Bone marrow (tissue), 2 donors: Measurements from ENCODE around the gene SCMH1.
"Not testable (repeated sequence)": the region's sequence is repeated elsewhere in the genome, so short reads cannot be mapped to it uniquely, and the experiment has no call there.

Experiments
- DNase-seq, 2 donors: peaks; one replicate each; lab custom pipeline; 2025; lab: John Stamatoyannopoulos, UW

The SCMH1 gene

DNA sequence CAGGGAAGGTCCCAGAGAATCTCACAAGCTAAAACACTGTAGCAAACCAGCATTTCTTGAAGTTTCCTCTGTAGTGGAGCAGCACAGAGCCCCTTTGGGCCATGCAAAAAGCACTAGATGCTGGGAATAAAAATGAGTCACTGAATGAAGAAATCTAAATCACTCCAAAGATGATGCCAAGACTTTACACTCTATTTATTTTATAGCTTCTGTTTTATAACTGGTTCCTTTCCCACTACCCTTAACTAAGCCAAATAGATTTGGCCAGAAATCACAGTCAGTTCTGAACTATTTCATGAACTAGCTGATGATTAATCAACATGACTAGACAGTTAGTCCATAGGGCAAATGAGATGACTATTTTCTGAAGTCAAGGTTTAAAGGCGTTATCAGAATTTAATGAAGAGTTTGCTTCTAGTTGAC lies 89.5 kb downstream of the SCMH1 start:
- DNase-seq: no peak

DNA sequence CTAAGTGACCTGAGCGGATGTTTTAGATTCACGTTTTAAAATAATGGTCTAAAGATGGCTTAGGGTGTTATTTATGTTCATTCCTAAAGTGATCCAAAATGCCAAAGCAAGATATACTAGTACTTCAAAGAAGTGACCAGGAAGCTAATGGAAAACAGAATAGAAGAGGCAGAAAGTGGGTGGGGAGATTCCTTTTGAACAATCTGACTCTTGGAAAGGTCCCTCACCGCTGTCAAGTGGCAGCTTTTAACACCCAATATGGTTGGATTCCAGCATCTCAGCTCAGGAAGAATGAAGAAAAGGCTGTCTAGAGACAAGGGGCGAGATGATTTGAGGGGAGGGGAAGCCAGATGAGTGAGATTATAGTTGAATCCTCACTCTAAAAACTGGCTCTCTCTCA lies 90.3 kb downstream of the SCMH1 start:
- no peak for DNase-seq

DNA sequence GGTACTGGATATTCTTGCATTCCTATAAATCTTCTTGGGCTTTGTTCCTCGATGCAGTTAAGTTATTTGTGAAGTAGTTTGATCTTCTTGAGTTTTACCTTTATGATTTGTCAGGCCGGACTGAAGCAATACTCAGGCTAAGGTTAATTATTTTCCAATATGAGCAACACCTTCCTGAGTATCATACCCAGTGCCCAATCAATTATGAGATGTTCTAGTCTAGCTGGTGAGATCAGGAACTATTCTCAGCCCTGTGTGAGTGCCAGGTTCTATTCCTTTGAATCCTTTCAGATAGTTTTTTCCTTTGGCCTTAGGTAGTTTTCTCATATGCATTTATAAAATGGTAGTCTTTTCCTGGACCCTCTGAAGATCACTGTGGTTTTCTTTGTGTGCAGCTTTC lies 92.5 kb downstream of the SCMH1 start:
- DNase-seq: no peak

DNA sequence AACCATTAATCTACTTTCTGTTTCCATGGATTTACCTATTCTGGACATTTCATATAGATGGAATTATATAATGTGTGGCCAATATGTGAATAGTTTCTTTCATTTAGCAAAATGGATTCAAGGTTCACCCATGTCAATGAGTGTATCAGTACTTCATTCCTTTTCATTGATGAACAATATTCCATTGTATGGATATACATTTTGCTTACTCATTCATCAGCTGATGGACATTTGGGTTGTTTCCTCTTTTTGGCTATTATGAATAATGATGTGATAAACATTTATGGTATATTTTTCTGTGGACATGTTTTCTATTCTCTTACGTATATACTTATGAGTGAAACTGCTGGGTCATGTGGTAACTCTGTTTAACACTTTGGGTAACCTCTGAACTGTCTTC lies 97.8 kb downstream of the SCMH1 start:
- DNase-seq: no peak

DNA sequence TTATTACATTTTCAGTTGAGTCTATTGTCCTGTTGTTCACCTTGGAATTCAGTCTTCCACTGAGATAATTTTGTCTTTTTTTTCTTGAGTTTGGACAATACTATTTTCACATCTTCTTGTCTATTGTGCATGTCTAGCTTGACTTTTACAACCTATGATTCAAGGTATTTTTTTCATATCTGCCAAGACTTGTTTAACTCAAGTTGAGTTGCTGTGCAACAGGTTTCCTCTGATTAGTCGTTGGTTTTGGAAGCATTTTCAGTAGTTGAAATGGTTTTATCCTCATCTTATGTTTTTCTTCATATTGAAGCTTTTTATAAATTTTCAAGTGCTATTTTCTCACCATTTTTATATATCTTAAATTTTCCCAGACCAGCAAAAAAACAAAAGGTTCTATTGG lies 103.6 kb downstream of the SCMH1 start:
- no peak for DNase-seq

DNA sequence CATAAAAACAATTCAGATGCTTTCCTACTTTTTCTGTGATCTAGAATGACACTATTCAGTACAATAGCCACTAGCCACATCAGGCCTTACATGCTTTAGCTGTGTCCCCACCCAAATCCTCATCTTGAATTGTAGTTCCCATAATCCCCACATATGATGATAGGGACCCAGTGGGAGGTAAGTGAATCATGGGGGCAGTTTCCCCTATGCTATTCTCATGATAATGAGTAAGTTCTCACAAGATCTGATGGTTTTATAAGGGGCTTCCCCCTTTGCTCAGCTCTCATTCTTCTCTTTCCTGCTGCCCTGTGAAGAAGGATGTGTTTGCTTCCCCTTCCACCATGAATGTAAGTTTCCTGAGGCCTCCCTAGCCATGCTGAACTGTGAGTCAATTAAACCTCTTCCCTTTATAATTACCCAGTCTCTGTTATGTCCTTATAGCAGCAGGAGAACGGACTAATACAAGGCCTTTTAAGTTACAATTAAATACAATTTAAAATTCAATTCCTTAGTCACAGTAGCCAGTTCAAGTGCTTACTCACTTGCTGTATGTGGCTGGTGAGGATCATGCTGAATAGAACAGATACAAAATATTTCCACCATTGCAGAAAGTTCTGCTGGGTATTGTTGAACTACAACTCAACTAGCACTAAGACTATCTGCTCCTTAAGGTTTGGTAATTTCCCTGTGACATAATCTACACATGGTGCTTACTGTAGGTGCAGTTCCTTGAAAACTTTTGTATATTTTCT lies 106.7 kb downstream of the SCMH1 start:
- no peak for DNase-seq

DNA sequence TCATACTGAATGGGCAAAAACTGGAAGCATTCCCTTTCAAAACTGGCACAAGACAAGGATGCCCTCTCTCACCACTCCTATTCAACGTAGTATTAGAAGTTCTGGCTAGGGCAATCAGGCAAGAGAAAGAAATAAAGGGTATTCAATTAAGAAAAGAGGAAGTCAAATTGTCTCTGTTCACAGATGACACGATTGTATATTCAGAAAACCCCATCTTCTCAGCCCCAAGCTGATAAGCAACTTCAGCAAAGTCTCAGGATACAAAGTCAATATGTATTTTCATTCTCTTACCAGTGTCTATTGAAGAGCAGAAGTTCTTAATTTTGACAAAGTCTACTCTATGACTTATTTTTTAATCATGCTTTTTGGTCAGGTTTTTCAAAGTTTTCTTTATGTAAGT lies 107.8 kb downstream of the SCMH1 start:
- DNase-seq: not testable (repeated sequence)

DNA sequence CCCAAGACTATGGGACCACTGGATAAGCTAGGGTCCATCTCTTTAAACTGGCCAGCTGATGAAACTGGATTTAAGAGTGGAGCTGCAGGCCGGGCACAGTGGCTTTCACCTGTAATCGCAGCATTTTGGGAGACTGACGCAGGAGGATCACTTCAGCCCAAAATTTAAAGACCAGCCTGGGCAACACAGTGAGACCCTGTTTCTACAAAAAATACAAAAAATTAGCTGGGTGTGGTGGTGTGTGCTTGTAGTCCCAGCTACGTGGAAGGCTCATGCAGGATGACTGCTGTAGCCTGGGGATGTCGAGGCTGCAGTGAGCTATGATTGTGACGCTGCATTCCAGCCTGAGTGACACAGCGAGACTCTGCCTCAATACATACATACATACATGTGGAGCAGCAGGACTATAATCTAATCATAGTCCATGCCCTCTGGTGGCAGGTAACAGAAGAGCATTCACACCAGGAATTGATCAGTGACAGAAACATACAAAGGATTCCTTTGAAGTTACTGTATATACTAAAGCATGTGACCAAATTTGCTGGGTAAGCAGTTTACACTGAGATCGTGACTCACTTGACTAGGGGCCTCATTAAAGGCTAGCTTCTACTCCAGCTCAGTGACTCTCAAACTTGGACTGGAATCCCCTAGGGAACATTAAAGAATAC lies 119.1 kb downstream of the SCMH1 start:
- no peak for DNase-seq

DNA sequence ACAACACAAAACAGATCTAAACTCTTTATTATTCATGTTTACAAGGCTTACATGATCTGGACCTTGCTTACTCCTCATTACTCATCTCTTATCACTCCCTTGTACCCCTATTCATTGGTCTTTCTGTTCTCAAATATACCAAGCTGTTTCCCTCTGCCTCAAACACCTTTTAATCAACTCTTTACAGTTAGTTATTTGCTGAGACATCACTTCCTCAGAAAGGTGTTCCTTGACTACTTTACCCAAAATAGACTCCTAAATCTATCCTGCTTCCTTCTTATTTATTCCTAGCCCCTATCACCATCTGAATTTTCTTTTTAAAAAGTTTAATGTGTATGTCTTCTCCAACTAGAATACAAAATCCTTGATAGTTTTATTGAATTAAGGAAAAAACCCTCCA lies 120.0 kb downstream of the SCMH1 start:
- no peak for DNase-seq

DNA sequence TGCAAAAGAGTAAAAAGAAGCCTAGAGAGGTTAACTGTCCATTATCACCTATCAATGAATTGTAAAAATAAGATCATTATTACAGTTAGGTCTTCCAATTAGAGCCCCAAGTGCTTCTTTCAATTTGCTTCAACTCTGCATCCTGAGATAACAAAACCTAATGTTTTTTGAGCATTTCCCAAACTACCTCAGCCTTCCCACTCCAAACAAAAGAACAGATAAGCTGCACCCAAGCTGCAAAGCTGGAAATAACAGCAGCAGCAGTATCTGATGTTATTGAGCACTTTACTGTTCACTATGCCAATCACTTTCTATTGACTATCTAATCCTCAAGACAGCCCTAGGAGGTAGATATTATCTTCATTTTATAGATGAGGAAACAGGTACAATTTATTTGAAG lies 123.5 kb downstream of the SCMH1 start:
- DNase-seq: no peak

DNA sequence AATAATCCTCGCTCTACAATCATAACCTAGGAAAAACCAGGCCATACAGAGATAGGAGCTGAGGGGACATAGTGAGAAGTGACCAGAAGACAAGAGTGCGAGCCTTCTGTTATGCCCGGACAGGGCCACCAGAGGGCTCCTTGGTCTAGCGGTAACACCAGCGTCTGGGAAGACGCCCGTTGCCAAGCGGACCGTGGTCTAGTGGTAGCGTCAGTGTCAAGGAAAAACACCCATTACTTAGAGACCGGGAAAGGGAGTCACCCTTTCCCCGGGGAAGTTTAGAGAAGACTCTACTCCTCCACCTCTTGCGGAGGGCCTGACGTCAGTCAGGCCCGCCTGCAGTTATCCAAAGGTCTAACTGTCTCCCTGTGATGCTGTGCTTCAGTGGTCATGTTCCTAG lies 124.9 kb downstream of the SCMH1 start:
- DNase-seq: not testable (repeated sequence)

DNA sequence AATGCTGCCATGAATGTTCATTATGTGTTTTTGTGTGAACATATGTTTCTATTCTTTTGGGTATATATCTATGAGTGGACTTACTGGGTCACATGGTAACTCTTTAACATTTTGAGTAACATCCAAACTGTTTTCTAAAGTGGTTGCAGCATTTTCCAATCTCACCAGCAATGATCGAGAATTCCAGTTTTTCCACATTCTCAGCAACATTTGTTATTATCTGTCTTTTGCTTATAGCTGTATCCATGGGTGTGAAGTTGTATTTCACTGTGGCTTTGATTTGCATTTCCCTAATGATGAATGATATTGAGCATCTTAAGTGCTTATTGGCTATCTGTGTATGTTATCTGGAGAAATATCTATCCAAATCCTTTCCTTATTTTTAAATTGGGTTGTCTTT lies 131.4 kb downstream of the SCMH1 start:
- DNase-seq: no peak

DNA sequence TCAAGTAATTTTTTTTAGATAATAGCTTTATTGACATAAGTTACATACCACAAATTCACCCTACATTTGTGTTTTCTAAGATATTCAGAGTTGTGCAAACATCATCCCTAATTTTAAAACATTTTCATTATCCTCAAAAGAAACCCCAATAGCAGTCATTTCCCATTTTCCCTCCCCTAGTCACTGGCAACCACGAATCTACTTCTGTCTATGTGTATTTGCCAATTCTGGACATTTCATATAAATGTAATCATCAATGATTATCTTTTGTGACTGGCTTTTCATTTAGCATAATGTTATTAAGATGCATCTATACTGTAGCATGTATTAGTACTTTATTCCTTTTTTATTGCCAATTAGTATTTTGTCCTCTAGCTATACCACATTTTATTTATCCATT lies 131.8 kb downstream of the SCMH1 start:
- DNase-seq: no peak

DNA sequence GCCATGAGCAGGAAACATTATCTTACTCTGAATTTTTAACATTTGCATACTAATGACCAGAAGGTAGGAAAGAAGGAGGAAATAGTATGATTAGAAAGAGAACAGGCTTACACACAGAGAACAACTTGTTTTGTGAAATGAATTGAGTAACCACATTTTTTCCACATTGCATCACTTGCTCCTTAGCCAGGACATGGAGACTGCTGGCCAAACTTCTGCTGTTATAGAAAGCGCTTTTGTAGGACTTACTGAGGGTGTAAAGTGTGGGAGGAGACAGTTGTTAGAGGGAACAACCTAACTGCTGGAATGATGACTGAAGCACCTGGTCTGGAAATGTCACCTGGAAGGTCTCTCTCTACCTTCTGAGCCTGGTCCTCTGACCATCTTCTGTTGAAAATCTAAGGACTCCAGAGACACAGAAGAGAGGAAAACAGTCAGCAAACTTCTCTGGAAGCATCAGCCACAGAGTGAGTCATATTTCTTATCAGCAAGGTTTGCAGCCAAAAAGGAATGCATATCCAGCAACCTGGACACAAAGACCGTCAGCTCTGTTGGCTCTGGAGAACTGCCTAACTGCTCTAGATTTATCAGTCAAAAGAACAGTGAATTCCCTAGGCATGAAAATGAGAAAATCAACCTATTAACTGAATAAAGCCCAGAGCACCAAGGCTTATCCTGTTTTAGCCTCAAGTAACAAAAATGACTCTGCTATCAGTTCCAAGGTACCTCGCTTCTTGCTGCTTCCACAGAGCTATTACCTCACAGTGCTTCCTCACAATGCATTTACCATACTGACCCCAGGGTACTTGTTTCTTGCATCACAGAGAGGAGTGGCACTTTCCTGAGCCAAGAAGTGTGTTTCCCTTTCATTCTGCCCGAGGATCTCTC lies 132.6 kb downstream of the SCMH1 start:
- no peak for DNase-seq

DNA sequence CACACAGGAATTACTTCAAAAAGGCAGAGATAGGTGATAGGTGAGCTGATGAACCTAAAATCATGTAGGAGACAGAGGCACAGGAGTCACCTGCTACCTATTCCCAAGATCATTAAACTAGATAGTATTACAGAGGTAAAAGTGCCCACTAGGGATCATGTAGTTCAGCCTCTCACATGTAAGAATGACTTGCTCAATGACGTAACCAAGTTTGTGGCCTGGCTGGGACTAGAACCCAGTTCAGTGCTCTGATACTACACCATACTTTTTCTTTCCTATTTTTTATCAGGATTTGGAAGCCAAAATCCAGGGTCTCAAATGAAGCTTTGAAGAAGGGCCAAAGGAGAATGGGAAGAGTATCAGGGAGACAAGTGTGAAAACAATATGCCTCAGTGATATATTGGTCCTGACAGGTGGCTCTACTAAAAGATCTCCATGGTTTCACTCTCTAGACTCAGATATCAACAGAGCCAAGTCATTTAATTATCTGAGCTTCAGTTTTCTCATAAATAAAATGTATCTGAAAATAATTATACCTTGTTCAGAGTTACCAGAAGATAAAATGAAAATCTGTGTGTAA lies 133.3 kb downstream of the SCMH1 start:
- no peak for DNase-seq

DNA sequence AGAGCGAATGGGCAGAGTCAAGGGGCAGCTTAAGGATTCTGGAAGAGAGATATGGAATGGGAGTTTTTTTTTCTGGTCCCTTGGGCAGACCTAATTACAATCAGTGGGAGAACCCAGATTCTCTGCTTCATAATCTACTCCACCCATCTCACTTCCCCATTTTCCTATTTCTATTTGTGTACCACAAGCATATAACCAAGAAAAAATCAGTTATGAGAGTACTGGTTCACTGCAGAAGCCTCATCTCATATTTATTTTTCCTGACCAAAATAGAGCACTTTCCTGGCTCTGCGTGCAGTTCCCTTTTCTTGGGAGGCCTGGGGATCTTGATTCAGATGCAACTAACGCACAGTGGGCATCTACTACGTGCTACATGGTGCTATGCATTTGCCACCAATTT lies 138.3 kb downstream of the SCMH1 start:
- DNase-seq: no peak

DNA sequence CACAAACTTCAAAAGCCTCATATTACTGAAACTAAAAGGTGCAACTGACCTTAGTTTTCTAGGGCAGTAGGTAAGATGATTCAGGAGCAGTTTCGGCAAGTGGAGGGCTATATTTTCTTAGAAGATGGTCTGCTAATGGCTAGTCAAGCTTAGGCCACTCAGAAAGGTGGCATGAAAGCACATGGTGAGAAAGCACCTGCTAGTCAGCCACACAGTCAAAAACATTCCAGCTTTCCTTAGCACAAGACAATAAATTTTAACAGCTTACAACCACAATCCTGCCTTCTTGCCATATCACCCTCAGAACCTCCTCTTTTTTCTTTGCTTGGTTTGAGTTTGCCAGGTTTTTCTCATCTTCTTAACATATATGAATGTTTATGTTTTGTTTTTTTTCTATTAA lies 139.5 kb downstream of the SCMH1 start:
- DNase-seq: no peak

DNA sequence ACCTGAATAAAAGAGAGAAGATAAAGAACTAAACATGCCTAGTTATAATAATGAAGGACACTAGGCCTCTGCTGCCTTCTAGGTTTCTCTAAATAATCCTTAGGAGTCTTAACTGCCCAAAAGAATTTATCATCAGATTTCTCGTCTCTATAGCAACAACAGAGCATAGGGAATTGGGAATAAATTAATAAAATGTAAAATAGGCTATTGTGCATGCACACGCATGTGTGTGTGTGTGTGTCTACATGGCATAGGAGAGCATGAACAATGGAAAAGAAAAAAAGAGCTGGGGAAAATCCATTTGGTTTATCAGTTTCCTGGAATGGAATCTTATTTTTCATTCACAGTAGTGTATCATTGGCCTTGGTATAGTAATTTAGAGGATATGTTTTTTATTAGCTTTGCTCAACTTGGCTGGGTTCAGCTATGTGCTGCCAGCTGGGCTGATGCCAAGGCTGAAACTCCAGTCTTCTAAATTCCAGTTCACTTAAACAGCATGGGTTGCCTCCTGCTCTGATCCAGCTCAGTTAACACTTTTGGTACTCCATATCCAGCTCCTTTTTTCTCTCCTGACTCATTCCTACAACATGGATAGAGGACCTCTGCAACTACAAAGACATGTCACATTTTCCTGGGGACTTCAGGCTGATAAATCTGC lies 140.0 kb downstream of the SCMH1 start:
- no peak for DNase-seq

DNA sequence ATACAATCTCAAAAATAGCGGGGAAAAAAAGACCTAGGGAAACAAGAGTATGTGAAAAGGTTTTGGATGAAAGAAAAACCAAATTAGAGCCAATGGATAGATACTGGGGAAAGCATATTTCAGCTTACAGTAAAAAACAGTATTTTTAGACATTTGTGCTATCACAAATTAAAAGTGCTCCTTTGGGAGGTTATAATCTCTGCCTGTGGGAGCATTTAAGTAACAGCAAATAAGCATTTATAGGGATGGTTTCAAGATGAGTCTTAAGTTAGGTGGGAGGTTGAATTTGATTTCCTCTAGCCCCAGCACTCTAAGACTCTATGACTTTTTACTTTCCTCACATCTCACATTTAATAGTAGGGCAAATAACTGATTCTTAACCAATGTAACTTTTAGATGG lies 141.0 kb downstream of the SCMH1 start:
- DNase-seq: no peak

DNA sequence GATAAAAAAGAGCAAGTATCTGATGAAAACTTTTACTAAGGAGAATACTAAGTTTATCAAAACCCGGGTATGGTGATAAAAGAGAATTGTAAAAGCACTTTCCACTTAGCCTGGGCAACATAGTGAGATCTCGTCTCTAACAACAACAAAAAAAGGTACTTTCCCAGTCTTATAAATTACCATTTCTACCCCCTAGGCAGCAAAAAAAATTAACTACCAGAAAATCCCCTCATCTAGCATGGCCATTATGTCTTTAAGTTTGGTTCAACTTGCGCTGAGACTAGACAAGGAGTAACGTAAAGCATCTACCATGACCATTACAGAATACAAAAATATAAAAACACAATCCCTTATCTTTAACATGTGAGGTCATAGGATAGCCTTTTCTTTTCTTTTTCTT lies 141.9 kb downstream of the SCMH1 start:
- DNase-seq: no peak

DNA sequence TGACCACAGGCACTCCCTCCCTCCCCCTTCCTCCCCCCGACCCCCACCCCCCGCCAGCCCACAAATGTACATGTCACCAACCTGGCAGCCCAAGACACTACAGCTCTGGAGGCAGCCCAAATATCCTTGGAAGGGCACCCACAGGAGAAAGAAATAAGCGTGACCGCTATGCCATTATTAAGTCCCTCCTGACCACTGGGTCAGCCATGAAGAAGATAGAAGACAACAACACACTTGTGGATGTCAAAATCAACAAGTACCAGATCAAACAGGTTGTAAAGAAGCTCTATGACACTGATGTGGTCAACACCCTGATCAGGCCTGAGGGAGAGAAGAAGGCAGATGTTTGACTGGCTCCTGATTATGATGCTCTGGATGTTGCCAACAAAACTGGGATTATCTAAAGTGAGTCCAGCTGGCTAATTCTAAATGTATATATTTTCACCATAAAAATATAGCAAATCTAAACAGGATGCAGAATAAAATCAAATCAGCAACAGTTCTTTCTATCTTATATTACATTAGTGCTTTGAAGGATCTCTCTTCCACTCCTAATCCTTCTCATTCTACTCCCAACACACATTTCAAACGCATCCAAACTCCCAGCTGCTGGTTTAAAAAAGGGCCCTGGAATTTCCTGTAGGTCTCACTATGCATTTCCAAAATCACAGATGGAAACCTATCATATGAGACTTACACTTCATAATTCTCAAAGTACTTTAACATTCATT lies 143.2 kb downstream of the SCMH1 start:
- DNase-seq: no peak
